GM18873 (cell line): ENCODE measurements around the gene DEXI.
"Not testable (repeated sequence)": the region's sequence is repeated elsewhere in the genome, so short reads cannot be mapped to it uniquely, and the experiment has no call there.

Experiments used
- ATAC-seq: cut with Tn5 transposase; IDR thresholded peaks from one replicate; pipeline ENCODE4 v1.9.1; 2021; ENCODE audit warnings: mild to moderate bottlenecking, moderate library complexity, moderate number of reproducible peaks; ENCODE audit not compliant: unreplicated experiment, low FRiP score

DEXI gene

DNA sequence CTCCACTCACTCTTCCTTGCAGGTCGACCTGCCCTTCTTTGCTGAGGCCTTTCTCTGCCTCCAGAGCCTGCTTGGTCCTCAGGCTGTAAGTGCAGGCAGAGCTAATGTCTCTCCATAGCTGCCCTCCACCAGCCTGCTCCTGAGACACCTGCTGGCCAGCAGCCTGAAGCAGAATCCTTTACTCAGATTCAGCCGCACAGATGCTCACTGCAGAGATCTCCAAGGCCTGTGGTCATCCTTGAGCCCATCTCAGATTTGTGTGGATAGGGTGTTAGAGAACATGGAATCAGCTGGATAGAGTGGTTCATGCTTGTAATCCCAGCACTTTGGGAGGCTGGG lies 11.5 kb downstream of the DEXI start:
- no peak for ATAC-seq

DNA sequence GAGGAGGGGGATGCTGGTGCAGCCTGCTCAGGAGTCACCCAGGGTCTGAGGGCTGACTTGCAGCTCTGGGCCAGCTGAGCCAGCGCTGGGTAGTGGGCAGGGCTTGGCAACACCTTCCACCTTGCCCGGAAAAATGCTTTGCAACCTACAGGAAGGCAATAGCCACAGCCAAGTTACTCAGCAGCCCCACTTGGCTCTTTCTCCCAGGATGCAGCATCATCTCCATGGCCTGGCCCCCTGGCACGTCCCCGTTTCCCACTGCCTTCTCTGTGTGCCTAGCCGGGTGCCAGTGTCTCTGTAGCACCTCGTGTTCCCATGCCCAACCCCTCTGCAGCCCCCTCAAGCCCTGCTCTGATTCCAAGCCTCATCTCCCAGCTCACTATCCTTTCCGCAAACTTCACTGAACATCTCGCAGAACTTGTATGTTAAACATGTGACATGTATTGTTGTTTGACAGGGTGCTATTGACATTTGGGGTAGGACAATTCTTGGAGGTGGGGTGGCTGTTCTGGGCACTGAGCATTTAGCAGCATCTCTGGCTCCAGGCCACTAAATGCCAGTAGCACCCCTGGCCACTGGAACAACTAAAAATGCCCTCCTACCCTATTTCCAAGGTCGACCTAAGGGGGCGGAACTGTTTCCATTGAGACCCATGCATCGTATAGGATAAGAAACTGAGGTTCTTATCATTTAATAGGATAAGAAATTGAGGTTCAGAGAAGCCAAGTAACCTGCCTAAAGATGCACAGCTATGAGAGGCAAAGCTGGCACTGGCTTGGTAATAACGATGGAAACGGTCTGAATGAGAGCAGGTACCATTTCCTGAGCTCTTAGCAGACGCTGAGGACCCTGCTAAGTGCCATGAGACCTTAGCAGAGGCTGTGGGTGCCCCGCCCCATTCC lies 12.2 kb downstream of the DEXI start:
- no peak for ATAC-seq

DNA sequence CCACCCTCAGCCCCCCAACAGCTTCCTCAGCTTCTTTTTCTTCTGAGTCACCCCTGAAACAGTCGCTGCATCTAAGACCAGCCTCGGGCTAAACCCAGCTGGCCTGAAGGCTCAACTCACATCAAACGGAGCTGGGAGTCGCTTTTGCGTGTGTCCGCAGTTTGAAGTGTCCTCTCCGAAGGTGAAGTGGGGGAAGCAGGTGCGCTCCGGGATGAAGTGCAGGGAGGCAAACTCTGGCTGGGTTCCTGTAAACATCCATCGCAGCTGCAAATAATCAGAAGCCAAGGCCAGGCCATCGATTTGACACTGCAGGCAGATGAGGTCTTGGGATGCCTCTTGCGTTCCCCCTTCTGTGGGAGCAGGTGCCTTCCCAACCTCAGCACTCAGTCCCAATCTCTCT lies 13.2 kb downstream of the DEXI start:
- ATAC-seq, result not testable (repeated sequence)

DNA sequence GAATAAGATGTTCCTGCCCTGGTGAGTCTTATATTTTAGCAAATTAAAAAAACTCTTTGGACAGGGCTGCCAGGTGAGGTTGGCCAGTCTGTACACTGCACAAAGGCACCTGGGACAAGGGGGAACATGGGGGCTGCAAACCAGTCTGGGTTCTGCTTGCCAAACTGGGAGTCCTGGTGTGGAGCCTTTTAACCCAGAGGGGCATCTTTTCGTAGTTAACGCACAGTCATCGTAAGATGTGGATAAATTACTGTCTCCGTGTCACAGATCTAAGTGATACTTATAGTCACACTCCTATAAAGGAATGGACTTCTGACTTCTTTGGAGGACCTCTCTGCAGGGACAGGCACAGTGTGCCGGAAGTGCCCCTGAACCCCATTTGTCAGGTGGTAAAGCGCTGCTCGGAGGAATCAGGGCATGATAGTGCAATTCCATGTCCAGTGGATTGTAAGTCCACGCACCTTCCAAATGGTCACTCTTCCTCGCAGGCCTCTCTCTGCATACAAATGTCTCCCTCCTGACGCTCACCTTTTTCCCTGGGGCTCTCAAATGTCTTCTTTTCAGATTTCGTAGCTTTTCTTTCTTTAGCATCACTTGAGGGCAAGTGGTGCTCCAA lies 14.7 kb downstream of the DEXI start:
- no peak for ATAC-seq

DNA sequence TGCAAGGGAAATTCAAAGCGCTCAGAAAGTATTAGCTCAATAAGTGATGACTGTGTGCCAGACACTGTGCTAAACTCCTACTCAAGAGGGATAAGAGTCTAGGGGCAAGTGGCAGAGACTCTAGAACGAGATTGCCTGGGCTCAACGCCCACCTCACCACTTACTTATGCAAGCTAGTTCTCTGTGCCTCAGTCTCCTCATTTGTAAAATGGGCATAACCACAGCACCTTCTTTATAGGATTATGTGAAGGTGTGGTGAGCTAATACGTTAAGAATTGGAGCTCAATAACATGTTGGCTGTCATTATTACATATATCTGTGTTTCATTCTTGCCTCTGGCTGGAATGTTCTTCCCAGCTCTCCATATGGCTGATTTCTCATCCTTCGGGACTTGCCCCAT lies 15.4 kb downstream of the DEXI start:
- ATAC-seq, result no peak

DNA sequence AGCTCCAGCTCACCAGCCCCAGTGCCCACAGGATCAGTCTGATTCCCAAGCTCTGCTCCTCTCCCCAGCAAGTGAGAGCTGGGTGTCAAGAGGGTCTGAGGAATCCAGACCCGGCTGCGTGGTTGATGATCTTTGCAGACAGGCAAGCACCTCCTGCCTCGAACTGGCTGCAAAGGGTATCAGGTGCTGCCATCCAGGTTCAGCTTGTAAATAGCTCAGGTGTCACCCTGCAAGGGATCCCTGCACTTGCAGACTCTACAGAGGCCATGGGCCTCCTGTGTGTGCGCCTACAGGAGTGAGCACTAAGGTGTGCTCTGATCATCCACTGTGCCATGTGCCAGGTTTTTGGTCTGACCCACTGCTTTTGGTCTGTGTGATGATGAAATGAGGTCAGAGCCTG lies 16.2 kb downstream of the DEXI start:
- ATAC-seq, result no peak

DNA sequence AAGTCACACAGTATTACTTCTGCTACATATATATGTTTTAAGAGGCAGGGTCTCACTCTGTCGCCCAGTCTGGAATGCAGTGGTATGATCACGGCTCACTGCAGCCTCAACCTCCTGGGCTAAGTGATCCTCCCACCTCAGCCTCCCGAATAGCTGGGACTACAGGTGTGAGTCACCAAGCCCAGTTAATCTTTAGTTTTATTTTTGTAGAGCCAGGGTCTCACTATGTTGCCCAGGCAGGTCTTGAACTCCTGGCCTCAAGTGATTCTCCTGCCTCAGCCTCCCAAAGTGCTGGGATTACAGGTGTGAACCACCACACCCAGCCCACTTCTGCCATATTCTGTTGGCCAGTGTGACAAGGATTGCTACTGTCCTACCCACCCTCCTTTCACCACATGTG lies 17.0 kb downstream of the DEXI start:
- not testable (repeated sequence) for ATAC-seq

DNA sequence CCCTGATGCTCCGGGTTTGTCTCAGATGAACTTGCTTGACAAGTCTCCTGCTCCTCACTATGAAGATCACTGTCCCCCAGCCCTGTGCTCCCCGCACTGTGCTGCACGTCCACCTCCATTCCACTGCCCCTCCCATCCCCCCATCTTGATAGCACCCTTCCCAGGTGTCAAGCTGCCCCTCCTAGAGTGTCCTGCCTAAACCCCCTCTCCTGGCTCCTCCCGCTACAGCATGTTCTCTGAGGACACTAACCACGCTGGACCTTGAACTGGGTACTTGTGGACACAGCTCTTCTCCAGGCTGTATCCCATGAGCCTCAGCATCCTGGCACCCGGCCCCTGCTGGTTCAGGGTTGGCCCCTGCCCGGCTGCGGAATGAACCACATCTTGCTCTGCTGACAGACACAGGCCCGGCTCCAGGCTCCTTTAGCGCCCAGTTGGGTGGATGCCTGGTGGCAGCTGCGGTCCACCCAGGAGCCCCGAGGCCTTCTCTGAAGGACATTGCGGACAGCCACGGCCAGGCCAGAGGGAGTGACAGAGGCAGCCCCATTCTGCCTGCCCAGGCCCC lies 18.5 kb downstream of the DEXI start:
- no peak for ATAC-seq

DNA sequence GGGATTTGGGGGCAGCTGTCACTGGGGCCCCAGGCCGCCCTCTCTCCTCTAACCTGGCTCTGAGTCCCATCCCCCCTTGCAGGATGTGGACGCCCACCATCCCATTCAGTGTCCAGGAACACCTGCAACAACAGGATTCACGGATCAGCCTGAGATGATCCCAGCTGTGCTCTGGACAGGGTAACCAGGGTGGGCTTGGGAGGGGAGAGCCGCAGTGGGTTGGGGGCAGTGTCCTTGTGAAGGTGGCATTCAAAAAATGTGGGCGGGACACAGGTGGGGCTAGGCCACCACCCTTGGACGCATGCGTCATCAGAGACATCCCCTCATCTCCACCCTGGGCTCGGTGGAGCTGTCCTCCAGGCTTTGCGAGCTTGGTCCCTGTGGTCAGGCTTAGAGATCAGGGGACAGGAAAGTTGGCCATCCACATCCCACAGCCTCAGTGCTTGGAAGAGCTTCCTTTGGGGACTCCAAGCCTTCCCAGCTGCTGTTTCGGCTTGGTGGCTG lies 19.1 kb downstream of the DEXI start:
- ATAC-seq, result no peak

DNA sequence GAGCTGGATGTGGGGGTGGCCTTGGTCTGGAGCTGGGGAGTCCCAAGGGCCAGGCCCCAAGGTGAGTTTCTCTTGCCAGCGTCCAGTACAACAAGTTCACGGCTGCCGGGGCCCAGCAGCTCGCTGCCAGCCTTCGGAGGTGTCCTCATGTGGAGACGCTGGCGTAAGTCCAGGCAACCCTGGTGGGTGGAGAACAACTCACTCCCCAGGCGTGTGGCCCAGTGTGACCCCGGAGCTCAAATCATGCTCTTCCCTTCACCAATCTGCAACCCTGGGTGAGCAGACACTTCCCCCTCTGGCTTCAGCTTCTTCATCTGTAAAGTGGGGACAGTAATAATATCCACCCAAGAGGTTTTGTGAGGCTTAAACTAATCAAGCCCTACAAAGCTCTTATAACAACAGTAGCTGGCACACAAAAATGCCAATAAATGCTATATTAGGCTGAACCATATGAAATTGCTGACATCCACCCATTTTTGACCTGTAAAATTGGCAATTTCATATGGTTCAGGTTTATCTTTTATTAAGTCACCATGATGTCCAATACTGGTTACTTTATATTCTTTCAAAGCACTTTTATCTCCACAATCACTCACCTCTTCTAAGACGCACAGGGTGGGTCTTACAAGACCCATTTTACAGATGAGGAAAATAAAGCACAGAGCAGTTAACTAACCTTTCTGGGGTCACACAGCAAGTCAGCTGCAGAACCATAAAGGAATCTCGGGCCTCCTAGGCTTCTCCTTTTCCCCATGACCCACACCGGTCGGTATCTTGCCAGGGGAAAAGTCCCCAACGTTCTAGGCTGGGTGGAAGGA lies 19.7 kb downstream of the DEXI start:
- no peak for ATAC-seq

DNA sequence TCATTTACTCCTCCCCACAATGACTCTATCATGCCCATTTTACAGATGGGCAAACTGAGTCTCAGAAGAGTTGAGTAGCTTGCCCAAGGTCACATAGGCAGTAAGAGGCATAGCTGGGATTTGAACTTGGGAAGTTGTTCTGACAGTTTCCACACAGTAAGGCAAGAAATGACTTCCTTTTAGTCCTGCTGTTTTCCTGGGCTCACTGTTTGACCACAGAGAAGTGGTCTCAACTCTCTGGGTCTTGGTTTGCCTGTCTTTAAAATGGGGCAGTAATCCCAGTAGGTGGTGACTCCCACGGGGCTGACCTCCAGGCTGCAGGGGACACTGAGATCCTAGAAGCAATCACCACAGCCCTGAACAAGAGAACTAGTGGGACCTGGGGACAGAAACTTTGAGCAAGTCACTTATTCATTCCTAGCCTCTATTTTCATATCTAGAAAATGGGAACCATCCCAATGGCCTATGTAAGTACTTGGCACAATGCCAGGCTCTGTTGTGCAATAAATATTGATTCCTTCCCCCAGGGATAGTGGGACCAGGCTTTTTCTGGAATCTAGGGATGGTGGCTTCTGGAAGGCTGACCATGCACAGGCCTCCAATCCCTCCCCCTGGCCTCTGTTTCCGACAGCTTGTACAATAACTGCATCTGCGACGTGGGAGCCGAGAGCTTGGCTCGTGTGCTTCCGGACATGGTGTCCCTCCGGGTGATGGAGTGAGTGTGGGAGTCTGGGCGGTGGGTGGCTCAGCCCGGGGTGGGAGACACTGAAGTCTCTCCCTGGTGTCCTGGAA lies 20.5 kb downstream of the DEXI start:
- ATAC-seq, result no peak

DNA sequence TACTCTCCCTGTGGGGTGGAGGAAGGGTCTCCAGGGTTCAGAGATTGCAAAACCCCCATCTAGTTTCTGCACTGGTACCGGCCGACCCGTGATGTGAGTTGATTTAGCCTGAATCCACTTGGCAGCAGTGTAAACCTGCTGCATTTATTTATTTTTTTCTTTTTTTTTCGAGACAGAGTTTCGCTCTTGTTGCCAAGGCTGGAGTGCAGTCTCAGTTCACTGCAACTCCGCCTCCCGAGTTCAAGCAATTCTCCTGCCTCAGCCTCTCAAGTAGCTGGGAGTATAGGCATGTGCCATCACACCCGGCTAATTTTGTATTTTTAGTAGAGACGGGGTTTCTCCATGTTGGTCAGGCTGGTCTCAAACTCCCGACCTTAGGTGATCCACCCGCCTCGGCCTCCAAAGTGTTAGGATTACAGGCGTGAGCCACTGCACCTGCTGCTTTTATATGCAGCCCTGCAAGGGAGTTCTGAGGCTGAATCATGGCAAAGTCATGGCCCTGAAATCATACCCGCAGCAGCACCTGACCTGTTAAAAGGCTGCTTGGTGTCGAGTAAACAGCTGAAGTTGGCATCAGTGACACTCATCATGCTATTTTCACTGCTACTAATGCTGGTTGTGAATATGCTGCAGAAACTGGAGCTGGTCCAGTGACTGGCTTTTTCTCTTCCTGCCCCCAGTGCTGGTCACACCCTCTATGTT lies 21.4 kb downstream of the DEXI start:
- ATAC-seq, result no peak

DNA sequence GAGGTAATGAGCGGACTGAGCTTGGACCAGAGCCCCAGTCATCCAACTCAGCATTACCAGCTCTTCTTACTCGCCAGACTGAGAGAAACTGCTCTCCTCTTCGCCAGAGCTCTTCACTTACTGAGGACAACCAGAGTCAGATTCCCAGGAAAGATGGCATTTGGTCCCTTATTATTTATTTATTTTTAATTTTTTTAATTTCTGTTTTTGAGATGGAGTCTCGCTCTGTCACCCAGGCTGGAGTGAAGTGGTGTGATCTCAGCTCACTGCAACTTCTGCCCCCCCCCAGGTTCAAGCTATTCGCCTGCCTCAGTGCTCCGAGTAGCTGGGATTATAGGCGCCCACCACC lies 23.3 kb downstream of the DEXI start:
- ATAC-seq, result no peak

DNA sequence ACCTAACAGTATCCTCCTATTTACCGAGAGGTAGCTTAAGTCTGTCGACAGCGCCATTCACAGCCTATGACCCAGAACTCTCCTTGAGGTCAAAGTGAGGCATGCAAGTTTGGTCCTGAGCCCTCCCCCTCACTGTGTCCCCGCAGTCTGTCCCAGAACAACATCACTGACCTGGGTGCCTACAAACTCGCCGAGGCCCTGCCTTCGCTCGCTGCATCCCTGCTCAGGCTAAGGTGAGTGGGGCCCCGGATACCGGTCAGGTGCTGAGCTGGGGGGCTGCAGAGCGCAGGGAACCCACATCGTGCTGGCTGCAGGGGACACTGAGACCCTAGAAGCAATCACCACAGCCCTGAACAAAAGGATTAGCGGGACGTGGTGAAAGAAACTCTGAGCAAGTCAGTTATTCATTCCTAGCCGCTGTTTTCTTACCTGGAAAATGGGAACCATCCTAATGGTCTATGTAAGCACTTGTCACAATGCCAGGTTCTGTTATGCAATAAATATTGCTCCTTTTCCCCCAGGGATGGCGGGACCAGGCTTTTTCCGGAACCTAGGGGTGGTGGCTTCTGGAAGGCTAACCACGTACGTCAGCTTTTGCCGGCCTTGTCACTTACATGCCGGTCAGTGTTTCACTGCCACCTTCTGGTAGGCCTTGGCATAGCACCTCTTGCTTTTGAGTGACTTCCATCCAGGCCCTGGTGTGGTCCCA lies 23.8 kb downstream of the DEXI start:
- ATAC-seq, result no peak

DNA sequence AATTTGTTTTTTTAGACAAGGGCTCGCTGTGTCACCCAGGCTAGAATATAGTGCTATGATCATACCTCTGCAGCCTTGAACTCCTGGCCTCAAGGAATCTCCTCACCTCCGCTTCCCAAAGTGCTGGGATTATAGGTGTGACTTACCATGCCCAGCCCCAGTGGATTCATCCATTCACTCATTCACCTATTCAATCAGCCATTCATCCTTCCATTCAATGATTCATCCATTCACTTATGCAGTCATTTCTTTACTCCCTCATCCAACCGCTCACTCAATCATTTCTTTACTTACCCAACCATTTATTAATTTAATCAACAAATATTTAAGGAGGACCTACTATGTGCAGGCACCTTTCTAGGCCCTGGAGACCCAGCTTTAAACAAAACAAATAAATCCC lies 25.7 kb downstream of the DEXI start:
- ATAC-seq, result no peak

DNA sequence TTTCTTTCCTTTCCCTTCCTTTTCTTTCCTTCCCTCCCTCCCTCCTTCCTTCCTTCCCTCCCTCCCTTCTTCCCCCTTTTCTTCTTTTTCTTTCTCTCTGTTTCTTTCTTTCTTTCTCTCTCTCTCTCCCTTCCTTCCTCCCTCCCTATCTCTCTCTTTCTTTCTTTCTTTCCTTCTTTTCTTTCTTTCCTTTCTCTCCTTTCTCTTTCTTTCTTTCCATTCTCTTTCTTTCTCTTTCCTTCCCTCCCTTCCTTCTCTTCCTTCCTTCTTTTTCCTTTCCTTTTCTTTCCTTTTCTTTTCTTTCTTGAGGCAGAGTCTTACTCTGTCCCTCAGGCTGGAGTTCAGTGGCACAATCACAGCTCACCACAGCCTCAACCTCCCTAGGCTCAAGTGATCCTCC lies 31.0 kb downstream of the DEXI start:
- no peak for ATAC-seq

DNA sequence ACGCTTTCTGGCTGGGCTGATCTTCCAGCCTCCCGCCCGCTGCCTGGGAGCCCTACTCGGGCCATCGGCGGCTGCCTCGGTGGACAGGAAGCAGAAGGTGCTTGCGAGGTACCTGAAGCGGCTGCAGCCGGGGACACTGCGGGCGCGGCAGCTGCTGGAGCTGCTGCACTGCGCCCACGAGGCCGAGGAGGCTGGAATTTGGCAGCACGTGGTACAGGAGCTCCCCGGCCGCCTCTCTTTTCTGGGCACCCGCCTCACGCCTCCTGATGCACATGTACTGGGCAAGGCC lies 34.6 kb downstream of the DEXI start:
- ATAC-seq, result no peak

DNA sequence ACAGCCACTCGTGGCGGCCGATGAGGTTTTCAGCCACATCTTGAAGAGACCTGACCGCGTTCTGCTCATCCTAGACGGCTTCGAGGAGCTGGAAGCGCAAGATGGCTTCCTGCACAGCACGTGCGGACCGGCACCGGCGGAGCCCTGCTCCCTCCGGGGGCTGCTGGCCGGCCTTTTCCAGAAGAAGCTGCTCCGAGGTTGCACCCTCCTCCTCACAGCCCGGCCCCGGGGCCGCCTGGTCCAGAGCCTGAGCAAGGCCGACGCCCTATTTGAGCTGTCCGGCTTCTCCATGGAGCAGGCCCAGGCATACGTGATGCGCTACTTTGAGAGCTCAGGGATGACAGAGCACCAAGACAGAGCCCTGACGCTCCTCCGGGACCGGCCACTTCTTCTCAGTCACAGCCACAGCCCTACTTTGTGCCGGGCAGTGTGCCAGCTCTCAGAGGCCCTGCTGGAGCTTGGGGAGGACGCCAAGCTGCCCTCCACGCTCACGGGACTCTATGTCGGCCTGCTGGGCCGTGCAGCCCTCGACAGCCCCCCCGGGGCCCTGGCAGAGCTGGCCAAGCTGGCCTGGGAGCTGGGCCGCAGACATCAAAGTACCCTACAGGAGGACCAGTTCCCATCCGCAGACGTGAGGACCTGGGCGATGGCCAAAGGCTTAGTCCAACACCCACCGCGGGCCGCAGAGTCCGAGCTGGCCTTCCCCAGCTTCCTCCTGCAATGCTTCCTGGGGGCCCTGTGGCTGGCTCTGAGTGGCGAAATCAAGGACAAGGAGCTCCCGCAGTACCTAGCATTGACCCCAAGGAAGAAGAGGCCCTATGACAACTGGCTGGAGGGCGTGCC lies 35.1 kb downstream of the DEXI start:
- ATAC-seq, result no peak
